Measurements from ENCODE around the gene GLT1D1.

GLT1D1 gene

DNA sequence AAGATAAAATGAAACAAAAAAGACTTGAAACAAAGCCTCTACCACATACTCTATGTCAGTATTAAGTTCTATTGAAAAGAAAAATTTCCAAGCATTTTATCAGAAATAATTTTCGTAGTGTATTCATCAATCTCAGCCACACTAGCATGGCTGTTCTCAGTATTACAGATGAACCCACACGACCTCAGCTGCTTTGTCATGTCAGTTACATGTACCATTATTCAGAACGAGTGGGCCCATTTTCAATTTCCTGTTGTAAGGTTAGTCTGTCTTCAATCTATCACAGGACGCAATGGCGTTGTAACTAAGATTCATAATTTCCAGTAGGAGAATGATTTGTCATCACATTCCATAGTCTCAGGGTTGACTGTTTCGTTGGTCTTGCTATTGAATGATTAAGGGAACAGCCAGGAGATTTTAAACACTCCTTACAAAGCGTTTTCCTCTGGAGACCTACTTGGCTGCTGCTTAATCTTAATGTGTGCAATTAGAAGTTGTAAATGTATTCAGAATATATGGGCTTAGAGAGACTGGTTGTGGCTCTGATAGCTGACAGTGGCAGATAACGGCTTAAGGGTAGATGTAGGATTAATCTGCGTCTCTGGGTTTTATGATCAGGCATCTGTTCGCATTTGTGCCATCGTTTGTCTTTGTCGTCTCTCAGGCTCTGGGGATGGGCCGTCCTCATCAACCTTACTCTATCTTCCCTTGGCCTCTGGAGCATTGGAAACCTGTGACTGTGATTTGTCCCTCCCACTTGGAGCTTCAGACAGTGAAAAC lies 65.4 kb downstream of the GLT1D1 start:
- Histone ChIP-seq H3K4me3 (ENCODE audit: low read length) (no peak overlapping the region), H2AFZ (ENCODE audit: low read depth, low read length) (no peak overlapping the region), H3K4me1 (ENCODE audit: insufficient read depth, low read length) (no peaks in the 10 kb centered on the region), H3K27me3 (ENCODE audit: insufficient read depth, low read length) (no peaks in the 10 kb centered on the region), H3K36me3 (ENCODE audit: insufficient read depth, low read length) (no peaks in the 10 kb centered on the region), H3K9me3 (ENCODE audit: low read length) (no peaks in the 10 kb centered on the region)

DNA sequence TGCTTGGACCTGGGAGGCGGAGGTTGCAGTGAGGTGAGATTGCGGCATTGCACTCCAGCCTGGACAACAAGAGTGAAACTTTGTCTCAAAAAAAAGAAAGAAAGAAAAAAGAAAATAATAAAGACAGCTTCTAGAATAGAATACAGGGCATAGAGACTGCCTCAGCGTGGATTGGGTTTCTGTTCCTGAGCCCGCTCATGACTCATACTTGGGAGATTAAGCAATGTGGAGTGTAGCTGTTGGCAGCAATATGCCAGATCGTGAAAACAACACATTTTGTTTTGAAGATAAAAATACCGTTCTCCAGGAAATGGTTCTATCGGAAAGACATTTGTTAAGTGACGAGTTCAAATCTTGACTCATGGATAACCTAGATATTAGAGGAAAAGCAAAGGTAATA lies 67.2 kb downstream of the GLT1D1 start:
- Histone ChIP-seq H3K4me1 (ENCODE audit: insufficient read depth, low read length) (no peaks in the 10 kb centered on the region), H2AFZ (ENCODE audit: low read depth, low read length) (no peak overlapping the region), H3K4me3 (ENCODE audit: low read length) (no peak overlapping the region), H3K27me3 (ENCODE audit: insufficient read depth, low read length) (no peaks in the 10 kb centered on the region), H3K9me3 (ENCODE audit: low read length) (no peaks in the 10 kb centered on the region), H3K36me3 (ENCODE audit: insufficient read depth, low read length) (no peaks in the 10 kb centered on the region)

DNA sequence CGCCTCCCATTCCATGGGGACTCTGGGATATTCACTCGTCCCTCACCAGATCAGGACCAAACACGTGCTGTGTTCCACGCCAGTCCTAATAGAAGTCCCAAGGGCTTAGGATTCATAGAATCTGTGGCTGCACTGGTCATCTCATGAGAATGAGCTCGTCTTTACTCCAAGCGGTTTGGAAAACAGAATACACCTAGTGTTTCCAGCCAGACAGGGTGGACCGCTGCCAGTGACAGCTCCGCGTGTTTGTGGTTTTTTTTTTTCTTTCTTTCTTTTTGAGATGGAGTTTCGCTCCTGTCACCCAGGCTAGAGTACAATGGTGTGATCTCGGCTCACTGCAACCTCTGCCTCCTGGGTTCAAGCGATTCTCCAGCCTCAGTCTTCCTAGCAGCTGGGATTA lies 75.1 kb downstream of the GLT1D1 start:
- Histone ChIP-seq H3K27me3 (ENCODE audit: insufficient read depth, low read length) (no peaks in the 10 kb centered on the region), H3K4me3 (ENCODE audit: low read length) (no peak overlapping the region), H2AFZ (ENCODE audit: low read depth, low read length) (no peak overlapping the region), H3K9me3 (ENCODE audit: low read length) (no peaks in the 10 kb centered on the region), H3K4me1 (ENCODE audit: insufficient read depth, low read length) (no peaks in the 10 kb centered on the region), H3K36me3 (ENCODE audit: insufficient read depth, low read length) (no peaks in the 10 kb centered on the region)

DNA sequence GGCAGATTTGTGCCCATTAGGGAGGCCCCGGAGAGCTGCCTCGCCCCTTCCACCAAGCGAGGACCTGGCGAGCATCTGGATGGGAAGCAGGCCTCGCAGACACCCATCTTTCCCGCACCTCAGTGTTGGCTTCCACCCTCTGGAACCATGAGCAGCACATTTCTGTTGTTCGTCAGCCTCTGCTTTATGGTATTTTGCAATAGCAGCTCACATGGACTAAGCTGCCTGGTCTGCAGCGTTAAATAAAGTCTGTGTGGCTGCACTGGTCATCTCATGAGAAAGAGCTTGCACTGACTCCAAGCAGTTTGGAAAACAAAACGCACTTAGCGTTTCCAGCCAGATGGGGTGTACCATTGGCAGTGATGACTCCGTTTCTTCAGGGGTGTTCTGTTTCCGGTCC lies 75.8 kb downstream of the GLT1D1 start:
- H3K27me3 ChIP-seq (ENCODE audit: insufficient read depth, low read length) = no peaks in the 10 kb centered on the region
- H3K4me3 ChIP-seq (ENCODE audit: low read length) = no peak overlapping the region
- H2AFZ ChIP-seq (ENCODE audit: low read depth, low read length) = no peak overlapping the region
- no peaks in the 10 kb centered on the region for H3K36me3 ChIP-seq (ENCODE audit: insufficient read depth, low read length)
- no peaks in the 10 kb centered on the region for H3K9me3 ChIP-seq (ENCODE audit: low read length)
- no peaks in the 10 kb centered on the region for H3K4me1 ChIP-seq (ENCODE audit: insufficient read depth, low read length)

DNA sequence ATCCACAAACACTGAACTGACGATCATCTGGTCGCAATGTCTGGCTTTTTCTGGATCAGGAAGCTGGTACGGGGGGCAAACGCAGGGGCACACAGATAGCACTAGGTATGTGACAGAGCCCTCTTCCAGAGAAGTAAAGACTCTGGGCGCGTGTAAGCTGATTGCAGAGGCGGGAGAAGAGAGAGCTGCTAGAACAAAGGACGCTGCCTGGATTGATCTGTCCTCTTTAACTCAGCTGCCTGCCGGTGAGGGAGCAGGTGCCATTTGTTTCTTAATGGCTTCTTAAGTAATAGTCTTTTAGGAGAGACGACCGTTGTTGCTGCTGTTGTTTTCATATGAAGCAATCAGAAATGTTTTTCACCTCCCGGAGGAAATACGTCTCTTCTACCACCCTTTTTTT lies 77.3 kb downstream of the GLT1D1 start:
- Histone ChIP-seq H3K4me1 (ENCODE audit: insufficient read depth, low read length) (no peaks in the 10 kb centered on the region), H3K9me3 (ENCODE audit: low read length) (no peaks in the 10 kb centered on the region), H3K4me3 (ENCODE audit: low read length) (no peak overlapping the region), H3K27me3 (ENCODE audit: insufficient read depth, low read length) (no peaks in the 10 kb centered on the region), H2AFZ (ENCODE audit: low read depth, low read length) (no peak overlapping the region), H3K36me3 (ENCODE audit: insufficient read depth, low read length) (no peaks in the 10 kb centered on the region)

DNA sequence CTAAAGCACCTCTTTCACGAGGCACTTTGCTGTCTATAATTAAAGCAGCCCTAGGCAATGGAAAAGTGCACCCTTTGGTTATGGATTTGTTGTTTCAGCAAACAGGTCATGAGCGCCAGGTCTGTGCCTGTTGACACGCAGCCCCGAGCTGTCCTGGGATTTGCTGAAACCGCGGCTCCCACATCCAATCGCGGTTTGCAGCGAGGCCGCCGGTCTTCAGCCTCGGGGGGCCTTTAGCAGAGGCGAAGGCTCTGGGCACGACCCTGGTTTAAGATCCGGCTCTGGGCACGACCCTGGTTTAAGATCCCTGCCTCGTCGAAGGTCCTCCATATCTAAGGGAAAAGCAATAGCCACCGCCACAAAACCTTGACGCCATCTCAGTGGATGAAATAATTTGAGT lies 79.2 kb downstream of the GLT1D1 start:
- Histone ChIP-seq H3K4me1 (ENCODE audit: insufficient read depth, low read length) (no peaks in the 10 kb centered on the region), H3K36me3 (ENCODE audit: insufficient read depth, low read length) (no peaks in the 10 kb centered on the region), H2AFZ (ENCODE audit: low read depth, low read length) (no peak overlapping the region), H3K9me3 (ENCODE audit: low read length) (no peaks in the 10 kb centered on the region), H3K4me3 (ENCODE audit: low read length) (no peak overlapping the region), H3K27me3 (ENCODE audit: insufficient read depth, low read length) (no peaks in the 10 kb centered on the region)

DNA sequence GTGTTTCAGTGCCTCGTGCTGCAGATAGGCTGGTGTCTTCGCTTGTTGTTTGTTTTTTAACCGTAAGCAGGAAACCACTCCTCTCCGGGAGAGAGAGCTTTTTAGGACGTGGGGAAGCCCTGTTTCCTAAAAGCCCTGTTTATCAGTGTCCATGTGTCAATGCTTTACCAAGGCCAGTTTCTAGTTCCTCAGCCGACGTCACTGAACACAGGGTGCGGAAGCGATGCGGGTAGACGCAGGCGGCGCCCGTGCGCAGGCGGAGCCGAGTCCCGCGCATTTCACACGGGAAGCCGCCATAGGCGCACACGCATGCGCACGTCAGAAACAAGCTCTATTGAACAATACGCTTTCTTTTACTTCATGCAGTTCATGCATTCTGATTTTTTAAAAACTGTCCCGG lies 79.8 kb downstream of the GLT1D1 start:
- no peaks in the 10 kb centered on the region for H3K36me3 ChIP-seq (ENCODE audit: insufficient read depth, low read length)
- H3K4me1 ChIP-seq (ENCODE audit: insufficient read depth, low read length) = no peaks in the 10 kb centered on the region
- no peaks in the 10 kb centered on the region for H3K9me3 ChIP-seq (ENCODE audit: low read length)
- H3K27me3 ChIP-seq (ENCODE audit: insufficient read depth, low read length) = no peaks in the 10 kb centered on the region
- no peak overlapping the region for H2AFZ ChIP-seq (ENCODE audit: low read depth, low read length)
- H3K4me3 ChIP-seq (ENCODE audit: low read length) = no peak overlapping the region

DNA sequence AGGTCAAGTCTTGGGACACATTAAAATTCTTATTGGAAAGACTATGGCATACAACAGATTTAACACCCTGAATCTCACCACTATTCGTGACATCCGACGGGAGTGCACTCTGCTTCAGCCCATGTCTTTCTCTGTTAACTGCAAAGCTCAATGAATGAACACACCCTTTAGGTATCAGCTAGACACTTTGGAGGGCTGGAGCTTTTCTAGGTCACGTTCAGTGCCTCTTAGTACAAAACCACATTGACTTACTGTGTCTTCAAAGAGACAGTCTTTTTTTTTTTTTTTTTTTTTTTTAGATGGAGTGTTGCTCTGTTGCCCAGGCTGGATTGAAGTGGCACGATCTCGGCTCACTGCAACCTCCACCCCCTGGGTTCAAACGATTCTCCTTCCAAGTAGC lies 80.6 kb downstream of the GLT1D1 start:
- no peaks in the 10 kb centered on the region for H3K27me3 ChIP-seq (ENCODE audit: insufficient read depth, low read length)
- no peaks in the 10 kb centered on the region for H3K4me1 ChIP-seq (ENCODE audit: insufficient read depth, low read length)
- no peak overlapping the region for H3K4me3 ChIP-seq (ENCODE audit: low read length)
- H3K36me3 ChIP-seq (ENCODE audit: insufficient read depth, low read length) = no peaks in the 10 kb centered on the region
- no peaks in the 10 kb centered on the region for H3K9me3 ChIP-seq (ENCODE audit: low read length)
- H2AFZ ChIP-seq (ENCODE audit: low read depth, low read length) = no peak overlapping the region

DNA sequence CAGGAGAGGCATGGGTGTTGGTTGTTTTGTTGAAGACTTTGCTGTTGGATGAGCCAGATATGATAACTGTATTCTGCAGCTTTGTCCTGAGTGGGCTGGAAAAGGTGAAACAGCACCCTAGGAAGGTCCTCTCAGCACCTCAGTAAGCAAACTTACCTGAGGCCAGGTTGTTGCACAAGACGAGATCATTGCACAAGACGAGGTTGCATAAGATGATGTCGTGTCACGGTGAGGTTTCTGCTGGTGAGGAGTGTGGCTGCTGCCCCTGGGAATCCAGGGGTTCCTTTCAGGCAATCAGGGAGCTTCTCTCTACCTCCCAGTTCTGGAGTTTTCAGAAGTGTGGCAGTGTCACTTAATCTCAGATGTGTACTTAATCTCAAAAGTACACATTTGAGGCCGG lies 85.6 kb downstream of the GLT1D1 start:
- no peak overlapping the region for H3K4me3 ChIP-seq (ENCODE audit: low read length)
- H3K9me3 ChIP-seq (ENCODE audit: low read length) = no peaks in the 10 kb centered on the region

DNA sequence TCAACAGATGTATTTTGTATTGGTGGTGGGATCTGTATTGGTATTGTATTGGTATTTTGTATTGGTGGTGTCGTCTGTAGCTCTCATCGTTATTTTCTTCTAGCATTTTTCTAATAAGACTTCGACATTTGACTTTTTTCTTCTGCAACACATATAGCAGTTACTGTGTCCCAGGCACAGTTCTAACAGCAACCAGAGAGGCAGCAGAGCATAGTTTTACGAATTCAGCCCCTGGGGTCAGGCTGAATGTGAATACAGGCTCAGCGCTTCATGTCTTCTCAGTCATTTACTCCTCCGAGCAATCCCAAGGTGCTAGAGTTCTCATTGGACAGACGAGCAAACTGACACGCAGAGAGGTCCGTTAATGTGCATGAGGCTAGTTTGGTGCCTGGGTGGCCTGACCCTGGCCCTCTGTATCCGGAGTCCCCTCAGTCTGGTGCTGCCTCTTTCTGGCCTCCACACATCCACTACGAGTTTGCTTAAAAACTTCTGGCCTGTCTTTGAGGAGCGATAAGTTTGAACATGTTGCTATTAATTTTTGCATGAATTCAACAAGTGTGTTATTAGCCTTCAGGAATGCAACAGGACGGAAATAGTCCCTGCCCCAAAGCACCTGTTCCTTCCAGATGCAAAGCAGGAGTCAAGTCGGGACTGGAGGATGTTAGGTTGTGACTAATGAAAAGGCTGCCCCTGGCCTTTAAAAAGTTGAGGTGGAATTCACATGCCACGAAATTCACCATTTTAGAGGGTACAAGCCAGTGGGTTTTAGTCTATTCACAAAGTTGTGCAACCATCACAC lies 87.0 kb downstream of the GLT1D1 start:
- Histone ChIP-seq H3K27me3 (ENCODE audit: insufficient read depth, low read length) (no peaks in the 10 kb centered on the region), H3K4me3 (ENCODE audit: low read length) (no peak overlapping the region), H3K4me1 (ENCODE audit: insufficient read depth, low read length) (no peaks in the 10 kb centered on the region), H3K36me3 (ENCODE audit: insufficient read depth, low read length) (no peaks in the 10 kb centered on the region), H2AFZ (ENCODE audit: low read depth, low read length) (no peak overlapping the region), H3K9me3 (ENCODE audit: low read length) (no peaks in the 10 kb centered on the region)

More for the DNA sequence above, 85.6 kb downstream of the GLT1D1 start:
- Histone ChIP-seq H3K27me3 (ENCODE audit: insufficient read depth, low read length) (no peaks in the 10 kb centered on the region), H3K36me3 (ENCODE audit: insufficient read depth, low read length) (no peaks in the 10 kb centered on the region), H3K4me1 (ENCODE audit: insufficient read depth, low read length) (no peaks in the 10 kb centered on the region), H2AFZ (ENCODE audit: low read depth, low read length) (no peak overlapping the region)

DNA sequence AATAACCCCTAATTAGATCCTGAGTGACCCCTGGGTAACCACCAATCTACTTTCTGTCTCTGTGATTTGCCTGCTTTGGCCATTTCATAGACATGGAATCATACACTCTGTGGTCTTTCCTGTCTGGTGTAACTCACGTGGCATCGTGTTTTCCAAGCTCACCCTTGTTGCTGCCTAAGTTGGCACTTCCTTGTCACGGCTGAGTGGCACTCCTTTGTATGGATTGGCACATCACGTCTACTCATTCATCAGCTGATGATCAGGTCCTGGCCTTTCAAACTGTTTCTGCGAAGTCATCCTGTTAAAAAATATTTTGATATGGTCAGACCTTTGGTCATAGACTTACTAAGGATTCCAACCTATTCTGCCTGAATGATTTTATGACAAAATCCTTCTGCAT lies 87.7 kb downstream of the GLT1D1 start:
- H3K9me3 ChIP-seq (ENCODE audit: low read length) = no peaks in the 10 kb centered on the region
- H3K36me3 ChIP-seq (ENCODE audit: insufficient read depth, low read length) = no peaks in the 10 kb centered on the region
- no peak overlapping the region for H2AFZ ChIP-seq (ENCODE audit: low read depth, low read length)
- H3K4me3 ChIP-seq (ENCODE audit: low read length) = no peak overlapping the region
- no peaks in the 10 kb centered on the region for H3K27me3 ChIP-seq (ENCODE audit: insufficient read depth, low read length)
- H3K4me1 ChIP-seq (ENCODE audit: insufficient read depth, low read length) = no peaks in the 10 kb centered on the region

DNA sequence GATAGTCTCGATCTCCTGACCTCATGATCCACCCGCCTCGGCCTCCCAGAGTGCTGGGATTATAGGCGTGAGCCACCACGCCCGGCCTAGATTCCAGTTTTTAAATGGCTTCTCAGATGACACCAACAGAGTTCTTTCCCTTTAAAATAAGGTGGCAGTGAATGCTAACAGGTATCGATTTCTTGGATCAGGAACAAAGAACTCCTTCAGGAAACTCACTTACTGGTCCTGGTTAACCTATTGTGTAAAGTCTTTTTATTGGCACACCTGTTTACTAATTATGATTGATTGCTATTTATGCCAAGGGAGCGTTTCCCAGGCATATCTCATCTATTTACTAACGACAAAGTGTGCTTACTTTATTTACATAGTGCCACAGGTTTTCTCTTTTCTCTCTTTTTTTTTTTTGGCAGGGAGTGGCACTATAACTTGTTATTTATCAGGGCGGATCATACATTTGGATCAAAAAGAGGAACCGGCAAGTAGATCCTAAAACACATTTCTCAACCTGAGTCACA lies 89.7 kb downstream of the GLT1D1 start:
- Histone ChIP-seq H2AFZ (ENCODE audit: low read depth, low read length) (no peak overlapping the region), H3K4me3 (ENCODE audit: low read length) (no peak overlapping the region), H3K36me3 (ENCODE audit: insufficient read depth, low read length) (no peaks in the 10 kb centered on the region), H3K4me1 (ENCODE audit: insufficient read depth, low read length) (no peaks in the 10 kb centered on the region), H3K9me3 (ENCODE audit: low read length) (no peaks in the 10 kb centered on the region), H3K27me3 (ENCODE audit: insufficient read depth, low read length) (no peaks in the 10 kb centered on the region)

DNA sequence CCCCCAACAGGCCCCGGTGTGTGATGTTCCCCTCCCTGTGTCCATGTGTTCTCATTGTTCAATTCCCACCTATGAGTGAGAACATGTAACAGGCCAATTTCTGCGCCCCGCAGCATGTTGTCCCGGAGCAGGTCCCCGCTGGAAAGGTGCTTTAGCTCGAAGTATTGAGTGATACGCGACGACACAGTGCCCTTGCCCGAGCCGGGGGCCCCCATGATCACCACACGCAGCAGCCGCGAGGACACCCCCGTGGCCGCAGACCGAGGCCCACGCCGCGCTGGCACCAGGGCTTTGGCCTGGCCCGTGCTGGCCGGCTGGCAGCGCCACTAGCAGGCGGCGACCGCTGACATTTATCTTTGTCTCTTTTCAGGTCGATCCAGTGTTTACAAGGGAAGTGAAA lies 91.7 kb downstream of the GLT1D1 start:
- Histone ChIP-seq H3K27me3 (ENCODE audit: insufficient read depth, low read length) (no peaks in the 10 kb centered on the region), H3K36me3 (ENCODE audit: insufficient read depth, low read length) (no peaks in the 10 kb centered on the region), H2AFZ (ENCODE audit: low read depth, low read length) (no peak overlapping the region), H3K9me3 (ENCODE audit: low read length) (no peaks in the 10 kb centered on the region), H3K4me1 (ENCODE audit: insufficient read depth, low read length) (no peaks in the 10 kb centered on the region), H3K4me3 (ENCODE audit: low read length) (no peak overlapping the region)

Measured in neuron (in vitro differentiated cells).